Activated CD8-positive, alpha-beta memory T cell treated with anti-CD3 and anti-CD28 coated beads, Interleukin-2, amount 50 U/mL, for 1 hour (primary cell): ENCODE data around the gene ZBTB7C.

Source experiments
- DNase-seq: peaks from one replicate; pipeline ENCODE4 v3.0.0-alpha.2; 2020; ENCODE audit errors: extremely low read depth

Gene ZBTB7C

GRCh38 chr18:48354746-48355260 is 54.4 kb downstream of the ZBTB7C start:
- no peak for DNase-seq

DNA sequence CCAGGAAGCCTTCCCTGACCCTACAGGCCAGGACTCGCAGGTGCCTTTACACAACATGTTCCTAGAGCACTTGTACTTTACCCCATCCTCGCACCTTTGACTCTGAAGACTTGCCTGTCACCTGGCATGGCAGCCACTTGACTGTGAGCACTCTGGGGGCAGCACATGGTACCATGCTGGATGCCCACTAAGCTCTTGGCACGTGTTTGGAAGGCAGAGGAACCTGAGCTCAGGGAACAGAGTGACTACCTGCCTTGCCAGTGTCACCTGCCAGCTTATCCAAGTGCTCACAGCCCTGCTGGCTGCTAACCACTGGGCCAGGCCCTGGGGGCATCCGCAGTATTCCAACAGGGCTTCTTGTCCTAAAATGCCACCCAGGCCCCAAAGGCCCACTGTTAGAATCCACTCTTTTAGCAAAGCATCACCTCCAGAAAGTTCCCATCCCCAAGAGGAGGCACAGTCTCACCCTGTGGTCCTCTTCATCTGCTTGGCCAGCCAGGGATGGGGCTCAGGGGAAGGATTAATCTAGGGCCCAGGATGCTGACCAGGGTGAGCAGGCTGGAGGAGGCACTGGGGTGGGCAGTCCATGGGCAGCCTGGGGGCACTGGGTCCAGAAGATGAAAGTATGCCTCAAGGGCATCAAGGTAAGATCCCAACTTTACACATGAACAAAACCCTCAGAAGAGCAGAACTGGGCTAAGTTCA is 57.0 kb downstream of the ZBTB7C start:
- DNase-seq: no peak

DNA sequence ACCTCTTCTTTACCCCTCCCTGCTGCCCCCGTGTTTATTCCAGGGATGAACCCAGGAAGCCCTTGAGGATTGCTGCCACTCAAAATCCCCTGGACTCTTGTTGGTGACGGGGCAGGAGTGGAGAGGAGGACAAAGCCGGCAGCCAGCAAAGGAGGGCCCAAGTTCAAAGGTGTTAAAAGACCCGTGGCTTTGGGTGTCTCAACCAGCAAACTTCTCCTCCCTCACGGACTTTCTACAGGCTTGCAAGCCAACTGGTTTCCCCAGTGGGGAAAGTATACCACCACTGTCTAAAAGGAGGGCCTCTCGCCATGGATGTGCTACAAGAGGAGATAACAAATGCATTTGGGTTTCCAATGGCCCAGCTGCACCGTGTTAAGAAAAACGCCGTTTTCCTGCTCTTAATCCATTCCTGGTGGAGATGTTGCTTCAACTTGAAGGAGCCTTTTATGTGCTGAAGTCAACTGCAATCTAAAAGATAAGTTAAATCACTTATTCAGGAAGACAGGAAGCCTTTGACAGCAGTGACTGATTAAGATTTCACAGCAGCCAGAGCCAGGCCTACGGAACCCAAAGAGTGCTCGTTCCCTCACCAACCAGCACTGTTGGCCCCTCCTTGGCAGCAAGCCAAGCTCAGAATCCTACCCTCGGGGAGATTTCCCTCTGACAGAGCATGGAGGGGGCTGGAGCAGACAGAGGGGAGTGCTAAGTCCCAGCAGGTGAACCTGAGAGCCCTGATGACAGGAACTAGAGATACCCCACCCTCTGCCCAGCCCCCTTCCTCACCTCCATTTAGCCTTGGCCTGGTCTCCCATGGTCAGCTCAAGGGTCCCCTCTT is 57.8 kb downstream of the ZBTB7C start:
- no peak for DNase-seq

- DNase-seq: no peak
Measured at GRCh38 chr18:48348739-48349138, 60.4 kb downstream of the ZBTB7C start.

DNA sequence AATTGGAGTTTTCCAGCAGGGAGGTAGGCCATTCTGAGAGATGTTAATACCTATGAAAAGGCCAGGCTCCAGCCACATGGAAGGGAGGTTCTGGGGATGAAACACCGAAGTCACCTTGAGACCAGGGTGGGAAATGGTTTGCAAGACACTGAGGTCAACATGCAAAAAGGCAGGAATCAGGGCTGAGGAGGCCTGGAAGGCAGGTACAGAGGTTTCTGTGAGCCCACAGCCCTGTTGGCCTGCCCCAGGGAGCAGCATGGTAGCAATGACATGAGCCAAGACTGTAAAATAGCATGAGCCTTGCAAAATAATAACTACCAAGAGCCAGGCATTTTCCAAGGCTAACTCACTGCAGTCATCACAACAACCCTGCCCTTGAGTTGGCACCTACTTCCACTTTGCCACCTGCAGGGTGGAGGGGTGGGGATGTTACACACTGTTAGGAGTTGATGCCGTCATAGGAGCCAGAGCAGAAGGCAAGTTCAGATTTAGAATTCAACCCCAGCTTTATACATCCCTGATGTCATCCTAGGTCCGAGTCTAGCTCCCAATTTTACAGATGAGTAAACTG is 61.3 kb downstream of the ZBTB7C start:
- no peak for DNase-seq

DNA sequence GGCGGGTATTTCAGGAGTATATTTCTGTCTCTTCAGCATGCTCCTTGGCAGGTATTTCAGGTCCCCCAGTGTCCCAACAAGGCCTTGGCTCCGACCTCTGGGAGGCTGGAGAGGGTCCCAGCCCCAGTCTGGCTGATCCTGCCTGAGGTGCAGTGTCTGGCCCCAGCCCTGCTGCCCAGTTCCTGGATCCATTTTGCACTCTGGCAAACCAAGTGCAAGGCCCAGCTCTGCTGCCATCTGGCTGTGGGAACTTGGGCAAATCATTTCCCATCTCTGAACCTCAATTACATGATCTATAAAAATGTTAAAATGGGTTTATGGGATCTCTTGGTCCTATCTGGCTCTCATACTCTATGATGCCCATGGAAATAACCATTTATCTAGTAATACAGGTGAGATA is 63.6 kb downstream of the ZBTB7C start:
- DNase-seq: no peak

- no peak for DNase-seq
Measured at GRCh38 chr18:48342581-48342980, 66.6 kb downstream of the ZBTB7C start.

DNA sequence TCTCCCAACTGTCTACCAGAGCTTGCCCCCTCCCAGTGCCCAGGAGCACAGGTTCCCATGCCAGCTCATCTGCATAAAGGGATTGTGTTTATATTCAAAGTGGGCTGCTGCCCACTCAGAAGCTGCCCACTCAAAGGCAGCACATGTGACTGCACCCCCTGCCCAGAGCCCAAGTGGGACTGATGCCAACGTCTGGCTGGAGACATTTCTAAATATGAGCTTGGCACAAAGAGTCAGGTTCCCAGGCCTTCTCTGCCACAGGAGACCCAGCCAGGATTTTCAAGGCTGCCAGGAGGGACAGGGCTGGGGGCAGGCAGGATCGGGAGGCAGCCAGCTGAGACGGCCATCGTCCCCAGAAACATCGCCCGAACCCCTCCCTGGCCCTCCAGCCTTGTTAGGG is 67.1 kb downstream of the ZBTB7C start:
- DNase-seq: no peak

GRCh38 chr18:48340560-48340959 is 68.6 kb downstream of the ZBTB7C start:
- DNase-seq: no peak

GRCh38 chr18:48339692-48340091 is 69.5 kb downstream of the ZBTB7C start:
- DNase-seq: no peak

GRCh38 chr18:48338915-48339314 is 70.3 kb downstream of the ZBTB7C start:
- DNase-seq: no peak

DNA sequence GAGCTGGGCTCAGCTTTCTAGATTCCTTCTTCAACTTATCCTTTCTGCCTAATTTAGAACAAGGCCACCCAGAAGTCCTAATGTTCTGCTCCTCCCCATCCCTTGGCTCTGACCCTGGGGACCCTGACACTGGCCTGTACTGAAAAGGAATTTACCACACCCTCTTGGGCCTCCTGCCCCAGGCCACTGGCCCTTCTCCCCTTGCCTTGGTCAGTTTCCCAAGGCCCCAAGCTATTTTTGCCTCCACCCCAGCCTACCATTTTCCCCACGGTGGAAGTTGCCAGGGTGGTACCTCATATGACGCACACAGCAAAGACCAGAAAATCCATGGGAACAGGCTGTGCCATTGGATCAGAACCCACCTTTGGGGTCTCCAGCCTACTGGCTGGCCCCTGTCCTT is 72.1 kb downstream of the ZBTB7C start:
- DNase-seq: no peak

- no peak for DNase-seq
Measured at GRCh38 chr18:48336332-48336731, 72.9 kb downstream of the ZBTB7C start.

DNA sequence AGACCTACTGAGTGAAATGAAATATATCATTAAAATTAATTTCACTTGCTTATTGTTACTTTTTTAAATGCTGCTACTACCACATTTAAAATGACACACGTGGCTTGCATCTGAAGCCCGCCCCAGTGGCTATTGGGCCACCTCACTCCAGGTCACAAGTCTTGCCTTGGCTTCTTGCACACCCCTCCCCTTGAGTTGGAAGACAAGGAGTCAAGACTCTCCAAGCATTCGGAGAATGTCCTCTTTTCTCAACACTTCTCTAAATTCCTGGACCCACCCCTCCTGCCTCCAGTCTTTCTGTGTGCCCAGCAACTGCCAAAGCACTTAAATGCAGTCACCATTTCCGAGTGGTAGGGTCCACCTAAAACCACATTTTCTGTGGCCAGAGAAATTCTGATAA is 73.4 kb downstream of the ZBTB7C start:
- no peak for DNase-seq

GRCh38 chr18:48334845-48335244 is 74.3 kb downstream of the ZBTB7C start:
- DNase-seq: no peak

DNA sequence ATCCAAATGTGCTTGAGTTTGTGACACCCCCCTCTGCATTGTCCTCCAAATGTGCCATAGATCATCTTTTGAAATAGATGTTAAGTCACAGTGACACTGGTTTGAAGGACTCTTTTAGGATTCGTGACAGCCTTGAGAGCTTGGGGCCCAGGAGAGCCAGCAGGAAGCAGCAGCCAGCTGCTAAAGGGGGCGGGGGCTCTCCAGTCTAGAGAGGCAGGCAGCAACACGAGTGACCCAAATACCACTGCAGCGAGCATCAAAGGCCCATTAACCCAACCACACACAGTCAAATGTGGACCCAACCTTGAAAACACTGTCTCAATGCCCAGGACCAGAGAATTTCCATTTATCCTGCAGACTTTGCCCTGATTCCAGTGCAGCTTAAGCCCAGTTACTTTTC is 75.6 kb downstream of the ZBTB7C start:
- no peak for DNase-seq

DNA sequence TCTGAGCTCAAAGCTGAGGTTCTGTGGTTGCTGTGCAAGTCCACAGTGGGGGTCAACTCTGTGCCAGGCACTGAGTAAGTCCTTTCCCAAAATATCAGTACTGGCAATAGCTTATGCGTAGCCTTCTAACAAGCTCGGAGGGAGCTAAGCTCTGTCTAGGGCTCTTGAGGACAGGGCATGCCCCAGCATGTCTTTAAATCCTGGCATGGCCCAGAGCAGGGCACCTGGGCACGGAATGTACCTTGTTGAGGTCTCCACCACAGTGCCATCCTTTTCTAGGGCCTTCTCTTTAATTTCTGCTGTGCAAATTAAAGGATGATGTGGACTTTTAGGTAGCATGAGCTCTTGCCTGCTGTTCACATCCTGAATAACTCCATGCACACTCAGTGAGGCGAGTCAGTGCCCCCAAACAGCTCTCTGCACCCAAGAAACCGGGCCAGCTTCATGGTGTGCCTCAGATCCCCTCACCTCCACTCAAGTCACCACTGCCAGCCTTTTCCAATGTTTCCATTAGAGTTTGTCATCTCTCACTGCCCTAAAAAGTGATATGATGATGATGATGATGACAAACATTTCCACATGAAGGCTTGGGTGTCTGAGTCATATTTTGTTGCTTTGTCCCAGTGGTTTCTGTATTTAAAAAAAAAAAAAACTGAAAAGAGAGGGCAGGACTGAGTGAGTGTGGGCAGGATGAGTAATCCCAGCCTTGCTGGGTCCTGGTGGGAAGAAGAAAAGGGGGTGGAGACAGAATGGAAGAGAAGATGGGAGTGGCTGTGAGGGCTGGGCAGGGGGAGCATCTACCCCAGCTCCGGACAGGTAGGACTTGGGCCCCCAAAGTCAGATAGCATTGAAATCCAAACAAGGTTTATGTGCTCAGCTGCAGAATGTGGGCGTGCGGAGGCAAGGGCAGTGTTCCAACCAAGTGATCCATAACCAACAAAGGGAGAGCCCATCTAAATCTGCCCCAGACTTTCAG is 78.9 kb downstream of the ZBTB7C start:
- no peak for DNase-seq

DNA sequence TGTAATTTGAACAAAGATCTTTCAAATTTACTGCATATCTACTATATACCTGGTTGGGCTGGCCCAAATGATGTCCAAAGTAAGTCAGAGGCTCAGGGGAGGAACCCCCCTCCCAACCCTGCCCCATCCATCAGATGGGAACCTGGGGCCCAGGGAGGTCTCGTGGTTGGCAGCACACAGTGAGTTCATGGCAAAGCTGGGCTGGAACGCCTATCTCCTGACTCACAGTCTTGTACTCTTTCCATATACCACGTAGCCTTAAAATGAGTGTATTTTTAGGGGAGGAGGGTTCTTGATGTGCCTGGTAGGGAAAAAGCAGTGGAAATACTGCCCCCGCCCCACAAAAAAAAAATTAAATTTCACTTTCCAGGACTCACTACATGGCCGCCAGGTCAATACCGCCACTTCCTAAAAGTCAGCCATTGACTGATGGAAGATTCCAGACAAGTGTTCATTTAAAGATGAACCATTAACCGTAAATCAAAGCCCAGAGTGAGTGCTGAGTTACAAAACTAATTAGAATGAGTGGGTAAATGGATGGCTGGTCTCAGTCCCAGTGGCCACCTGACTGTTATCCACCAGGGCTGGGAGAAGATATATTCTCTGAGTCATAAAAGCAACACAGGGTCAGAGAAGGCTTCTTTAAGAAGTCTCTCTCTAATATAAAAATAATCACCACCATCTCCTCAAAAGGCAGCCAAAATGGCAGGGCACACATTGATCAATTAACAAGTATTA is 80.5 kb downstream of the ZBTB7C start:
- DNase-seq: no peak

GRCh38 chr18:48326901-48327675 is 82.1 kb downstream of the ZBTB7C start:
- no peak for DNase-seq

GRCh38 chr18:48325115-48325665 is 84.0 kb downstream of the ZBTB7C start:
- no peak for DNase-seq
